ENCODE data around the gene CDH13.

DNA sequence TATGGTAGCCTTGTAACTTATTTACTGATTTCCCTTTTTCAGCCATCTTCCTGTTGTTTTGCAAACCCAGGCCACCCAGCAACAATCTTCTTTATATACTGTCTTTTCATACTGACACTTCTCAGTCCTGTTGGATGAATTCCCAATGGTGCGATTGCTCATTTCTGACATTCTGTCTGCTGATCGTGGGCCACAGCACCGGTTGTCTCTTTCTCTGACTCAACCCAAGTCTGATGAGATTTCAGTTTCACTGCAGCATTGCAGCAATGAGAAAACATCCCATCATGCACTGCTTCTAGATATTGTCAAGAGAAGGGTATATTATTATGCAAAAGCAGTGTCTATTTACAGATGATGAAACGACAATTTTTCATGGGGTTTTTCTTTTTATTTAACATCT lies 831.8 kb downstream of the CDH13 start:
- TF ChIP-seq, protein P1, sequence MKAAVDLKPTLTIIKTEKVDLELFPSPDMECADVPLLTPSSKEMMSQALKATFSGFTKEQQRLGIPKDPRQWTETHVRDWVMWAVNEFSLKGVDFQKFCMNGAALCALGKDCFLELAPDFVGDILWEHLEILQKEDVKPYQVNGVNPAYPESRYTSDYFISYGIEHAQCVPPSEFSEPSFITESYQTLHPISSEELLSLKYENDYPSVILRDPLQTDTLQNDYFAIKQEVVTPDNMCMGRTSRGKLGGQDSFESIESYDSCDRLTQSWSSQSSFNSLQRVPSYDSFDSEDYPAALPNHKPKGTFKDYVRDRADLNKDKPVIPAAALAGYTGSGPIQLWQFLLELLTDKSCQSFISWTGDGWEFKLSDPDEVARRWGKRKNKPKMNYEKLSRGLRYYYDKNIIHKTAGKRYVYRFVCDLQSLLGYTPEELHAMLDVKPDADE (IDR thresholded peaks at IDR 0.05) = no peak
- TF ChIP-seq, protein P2, sequence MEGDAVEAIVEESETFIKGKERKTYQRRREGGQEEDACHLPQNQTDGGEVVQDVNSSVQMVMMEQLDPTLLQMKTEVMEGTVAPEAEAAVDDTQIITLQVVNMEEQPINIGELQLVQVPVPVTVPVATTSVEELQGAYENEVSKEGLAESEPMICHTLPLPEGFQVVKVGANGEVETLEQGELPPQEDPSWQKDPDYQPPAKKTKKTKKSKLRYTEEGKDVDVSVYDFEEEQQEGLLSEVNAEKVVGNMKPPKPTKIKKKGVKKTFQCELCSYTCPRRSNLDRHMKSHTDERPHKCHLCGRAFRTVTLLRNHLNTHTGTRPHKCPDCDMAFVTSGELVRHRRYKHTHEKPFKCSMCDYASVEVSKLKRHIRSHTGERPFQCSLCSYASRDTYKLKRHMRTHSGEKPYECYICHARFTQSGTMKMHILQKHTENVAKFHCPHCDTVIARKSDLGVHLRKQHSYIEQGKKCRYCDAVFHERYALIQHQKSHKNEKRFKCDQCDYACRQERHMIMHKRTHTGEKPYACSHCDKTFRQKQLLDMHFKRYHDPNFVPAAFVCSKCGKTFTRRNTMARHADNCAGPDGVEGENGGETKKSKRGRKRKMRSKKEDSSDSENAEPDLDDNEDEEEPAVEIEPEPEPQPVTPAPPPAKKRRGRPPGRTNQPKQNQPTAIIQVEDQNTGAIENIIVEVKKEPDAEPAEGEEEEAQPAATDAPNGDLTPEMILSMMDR (conservative IDR thresholded peaks at IDR 0.05; ENCODE audit: low read depth in 2 of 2) = no peak
- TF ChIP-seq EZH2 (IDR thresholded peaks at IDR 0.05; ENCODE audit: low read depth, unreplicated experiment) (no peak), JUNB (IDR thresholded peaks at IDR 0.05; ENCODE audit: unreplicated experiment) (no peak)

Measured in GM23338 (cell line).